GM21367 (cell line): ENCODE measurements around the gene PKNOX1.
"Not testable (repeated sequence)": the region's sequence is repeated elsewhere in the genome, so short reads cannot be mapped to it uniquely, and the experiment has no call there.

Source experiments
- ATAC-seq: cut with Tn5 transposase; IDR thresholded peaks from one replicate; pipeline ENCODE4 v1.9.1; 2021; ENCODE audit not compliant: unreplicated experiment

Gene PKNOX1

DNA sequence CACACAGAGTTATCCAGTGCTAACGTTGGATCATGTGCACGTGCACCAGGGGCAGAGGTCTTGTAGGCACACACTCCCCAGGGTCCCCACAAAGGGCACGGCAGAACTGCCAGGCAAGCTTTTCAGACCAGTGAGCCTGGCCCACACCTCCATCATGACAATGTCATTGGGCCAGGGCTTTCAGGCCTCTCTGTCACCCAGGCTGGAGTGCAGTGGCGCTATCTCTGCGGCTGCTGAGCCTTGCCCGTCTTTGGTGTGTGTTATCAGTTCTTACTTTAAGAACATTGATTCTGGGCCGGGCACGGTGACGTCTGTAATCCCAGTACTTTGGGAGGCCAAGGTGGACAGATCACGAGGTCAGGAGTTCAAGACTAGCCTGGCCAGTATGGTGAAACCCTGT lies 44.2 kb downstream of the PKNOX1 start:
- no peak for ATAC-seq

DNA sequence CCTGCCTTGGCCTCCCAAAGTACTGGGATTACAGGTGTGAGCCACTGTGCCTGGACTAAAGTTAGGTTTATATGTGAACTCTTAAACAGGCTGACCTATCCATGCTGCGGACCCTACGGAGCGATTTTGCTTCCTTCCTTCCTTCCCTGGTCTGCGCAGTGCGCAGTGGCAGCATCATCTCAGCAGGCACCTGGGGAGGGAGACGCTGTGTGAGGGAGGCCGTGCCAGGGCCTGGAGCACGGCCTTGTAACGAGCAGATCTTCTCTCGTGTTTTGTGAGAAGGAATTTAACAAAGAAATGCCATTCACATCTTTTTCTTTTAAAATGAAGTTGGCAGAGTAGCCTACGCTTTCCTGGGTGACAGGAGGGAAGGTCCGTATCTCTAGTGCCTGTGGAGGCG lies 45.8 kb downstream of the PKNOX1 start:
- no peak for ATAC-seq

DNA sequence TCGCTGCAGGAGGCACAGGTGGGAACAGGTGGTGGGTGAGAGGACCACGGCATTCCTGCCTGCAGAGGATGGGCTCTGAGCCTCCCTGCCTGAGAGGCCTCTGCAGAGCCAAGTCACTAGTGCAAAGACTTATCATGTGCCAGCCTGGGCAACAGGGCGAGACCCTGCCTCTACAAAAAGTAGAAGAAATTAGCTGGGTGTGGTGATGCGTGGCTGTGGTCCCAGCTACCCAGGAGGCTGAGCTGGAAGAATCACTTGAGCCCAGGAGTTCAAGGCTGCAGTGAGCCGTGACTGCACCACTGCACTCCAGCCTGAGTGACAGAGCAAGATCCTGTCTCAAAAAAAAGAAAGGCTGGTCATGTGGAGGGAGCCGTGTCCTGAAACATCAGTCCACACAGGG lies 46.4 kb downstream of the PKNOX1 start:
- ATAC-seq, result no peak

DNA sequence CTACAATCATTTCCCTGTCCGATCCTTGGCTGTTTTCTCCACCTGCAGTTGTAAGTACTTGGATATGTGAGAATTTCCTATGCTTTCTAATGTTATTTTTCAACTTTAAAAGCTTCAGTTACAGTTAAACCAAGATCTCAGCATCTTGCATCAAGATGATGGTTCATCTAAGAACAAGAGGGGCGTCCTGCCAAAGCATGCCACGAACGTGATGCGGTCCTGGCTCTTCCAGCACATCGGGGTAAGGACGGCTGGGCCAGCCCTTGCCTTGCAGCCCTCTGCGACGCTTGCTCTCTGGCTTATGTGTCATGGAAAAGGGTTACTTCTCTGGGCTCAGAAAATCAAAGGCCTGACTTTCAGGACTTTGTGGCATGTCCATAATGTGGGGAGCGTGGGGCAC lies 46.8 kb downstream of the PKNOX1 start:
- no peak for ATAC-seq

DNA sequence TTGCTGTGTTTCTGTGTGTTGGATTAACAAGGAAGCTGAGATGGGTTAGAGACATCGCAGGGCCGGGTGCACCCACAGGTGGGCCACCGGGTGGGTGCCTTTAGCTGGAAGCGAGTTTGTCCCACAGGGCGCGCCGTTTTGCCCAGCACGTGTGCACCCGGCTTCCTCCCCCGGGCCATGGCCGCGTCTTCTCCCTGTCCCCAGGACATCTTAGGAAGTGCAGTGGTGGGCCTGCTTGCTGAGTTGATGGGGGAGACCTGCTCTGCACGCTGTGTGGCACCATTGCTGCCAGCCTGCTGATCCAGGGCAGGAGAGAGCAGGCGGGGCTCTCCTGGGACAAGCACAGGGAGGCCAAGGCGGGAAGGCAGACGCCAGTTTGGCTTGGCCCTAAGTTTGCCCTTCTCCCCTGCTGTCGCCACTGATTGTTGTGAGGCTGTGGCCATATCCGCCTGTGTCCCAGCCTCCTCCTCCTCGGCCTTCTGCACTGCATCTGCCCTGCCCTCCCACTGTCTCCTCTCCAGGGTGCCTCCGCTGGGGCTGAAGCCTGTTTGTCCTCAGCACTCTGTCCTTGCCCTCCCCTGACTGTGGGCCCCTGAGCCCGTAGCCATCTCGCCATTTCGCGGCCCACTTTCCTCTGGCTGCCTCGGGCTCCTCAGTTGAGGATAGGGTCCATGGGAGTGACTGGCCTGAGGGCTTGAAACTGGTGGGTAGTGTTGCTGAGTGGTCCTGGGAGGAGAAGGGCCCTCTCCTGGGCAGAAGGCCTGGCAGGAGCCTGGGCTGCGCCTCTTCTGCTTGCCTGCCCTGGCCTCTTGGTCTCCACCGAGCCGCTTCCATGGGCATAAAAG lies 47.6 kb downstream of the PKNOX1 start:
- ATAC-seq, result no peak

DNA sequence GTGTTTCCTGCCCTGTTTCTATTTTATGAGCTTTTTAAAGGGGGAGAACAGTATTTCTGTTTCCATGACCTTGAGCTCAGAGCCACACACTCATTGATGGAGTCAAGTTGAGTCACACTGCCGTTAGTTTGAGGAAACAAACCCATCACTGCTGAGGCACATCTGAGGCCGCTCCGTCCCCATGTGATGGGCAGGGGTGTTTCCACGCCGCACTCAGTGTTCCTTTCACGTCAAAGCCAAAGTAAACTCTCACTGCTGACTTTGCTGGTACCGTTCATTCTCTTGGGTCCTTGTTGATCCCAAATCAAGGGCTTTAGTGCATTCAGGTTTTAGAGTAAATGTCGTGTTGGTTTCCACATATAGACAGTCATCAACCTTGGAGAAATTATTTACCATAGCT lies 48.8 kb downstream of the PKNOX1 start:
- no peak for ATAC-seq

DNA sequence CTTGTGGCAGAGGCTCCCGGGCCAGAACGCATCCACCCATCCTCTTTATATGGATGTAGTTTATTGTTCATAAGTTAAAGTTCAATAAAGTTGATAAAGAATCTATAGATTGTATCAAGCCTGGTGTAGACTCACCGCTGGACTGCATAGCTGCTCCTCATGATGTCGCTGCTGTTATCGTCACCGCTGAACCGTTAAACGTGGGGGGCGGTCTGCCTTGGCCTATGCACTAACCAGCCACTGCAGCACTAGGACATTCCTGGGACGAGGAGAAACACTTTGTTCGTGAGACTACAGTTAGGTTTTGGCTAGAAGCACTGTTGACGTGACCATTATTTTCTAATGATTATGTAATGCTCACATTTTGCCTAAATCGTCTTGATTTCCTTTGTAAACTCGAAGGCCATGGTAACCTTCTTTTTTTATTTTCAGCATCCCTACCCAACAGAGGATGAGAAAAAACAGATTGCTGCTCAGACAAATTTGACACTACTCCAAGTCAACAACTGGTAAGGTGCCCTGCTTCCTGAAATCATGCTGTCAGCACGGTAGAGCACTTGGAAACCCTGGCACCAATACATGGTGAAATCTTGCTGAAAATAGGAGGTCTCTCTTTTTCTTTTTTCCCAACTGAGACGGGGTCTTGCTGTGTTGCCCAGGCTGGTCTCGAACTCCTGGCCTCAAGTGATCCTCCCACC lies 50.2 kb downstream of the PKNOX1 start:
- ATAC-seq, result no peak

DNA sequence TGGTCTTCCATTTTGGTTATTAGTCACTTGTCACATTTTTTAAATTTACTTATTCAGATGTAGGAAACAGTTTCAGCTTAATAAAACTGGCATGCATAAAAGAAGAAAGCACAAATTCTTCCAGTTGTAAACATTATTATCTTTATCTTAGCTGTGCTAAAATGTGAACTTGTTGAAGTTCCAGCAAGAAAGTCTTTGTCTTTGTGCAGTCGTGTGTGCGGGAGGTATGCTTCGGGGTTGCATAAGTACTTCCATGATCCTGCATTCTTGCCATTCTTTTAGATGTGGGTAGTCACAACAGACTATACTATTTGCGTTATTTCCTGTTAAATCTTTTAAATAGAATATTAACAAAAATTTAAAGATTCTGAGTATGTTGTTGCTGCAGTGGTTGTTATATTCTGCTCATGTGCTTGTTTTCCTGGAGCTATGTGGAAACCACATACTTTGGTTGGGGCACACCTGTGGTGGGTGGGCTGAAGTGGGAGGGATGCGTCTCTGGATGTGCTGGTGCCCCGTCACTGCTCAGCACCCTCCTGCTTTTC lies 51.3 kb downstream of the PKNOX1 start:
- ATAC-seq, result no peak

DNA sequence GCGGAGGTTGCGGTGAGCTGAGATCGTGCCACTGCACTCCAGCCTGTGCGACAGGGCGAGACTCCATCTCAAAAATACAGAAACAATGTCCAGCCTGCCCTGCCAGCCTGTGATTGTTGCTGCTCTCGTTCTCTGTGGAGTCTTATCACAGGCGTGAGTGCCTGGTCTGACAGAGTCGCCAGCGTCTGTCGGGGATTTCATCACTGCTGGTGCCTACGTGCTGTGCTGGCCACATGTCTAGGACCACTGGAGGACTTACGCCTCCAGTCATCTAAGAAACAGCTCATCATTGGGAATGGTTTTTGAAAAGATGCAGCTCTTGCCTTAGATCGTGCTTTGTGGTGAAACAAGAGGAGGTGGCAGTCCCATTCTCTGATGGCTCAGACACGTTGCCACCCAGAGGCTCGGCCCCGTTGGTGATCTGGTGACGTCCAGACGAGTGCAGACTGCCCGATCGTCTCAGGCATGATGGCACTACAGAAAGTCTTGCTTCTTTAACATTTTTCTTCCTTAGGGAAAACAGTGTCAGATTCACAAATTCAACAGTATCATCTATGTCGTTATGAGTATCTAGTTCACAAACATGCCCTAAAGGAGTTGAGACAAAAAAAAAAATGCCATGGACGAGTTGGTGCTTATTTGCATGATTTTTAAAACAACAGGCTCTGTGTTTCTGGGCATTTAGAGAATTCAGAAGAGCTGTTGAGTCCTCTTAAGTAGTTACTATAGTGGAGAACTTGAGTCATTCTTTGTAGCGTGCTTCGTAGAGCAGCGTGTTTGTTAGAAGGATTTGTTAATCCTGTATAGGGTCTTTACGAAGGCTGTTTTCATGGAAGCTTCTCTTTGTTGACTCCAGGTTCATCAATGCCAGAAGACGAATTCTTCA lies 53.7 kb downstream of the PKNOX1 start:
- ATAC-seq, result no peak

DNA sequence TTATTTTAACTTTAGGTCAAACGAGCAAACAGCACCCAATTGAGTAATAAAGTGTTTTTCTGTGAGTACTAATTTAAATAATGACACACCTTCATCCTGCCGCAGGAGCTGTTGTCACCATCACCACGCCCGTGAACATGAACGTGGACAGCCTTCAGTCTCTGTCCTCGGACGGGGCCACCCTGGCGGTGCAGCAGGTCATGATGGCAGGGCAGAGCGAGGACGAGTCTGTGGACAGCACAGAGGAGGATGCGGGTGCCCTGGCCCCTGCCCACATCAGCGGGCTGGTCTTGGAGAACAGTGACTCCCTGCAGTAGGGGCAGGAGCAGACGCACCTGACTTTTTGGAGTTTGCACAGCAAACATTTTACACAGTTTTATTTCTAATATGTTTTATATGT lies 55.4 kb downstream of the PKNOX1 start:
- no peak for ATAC-seq

DNA sequence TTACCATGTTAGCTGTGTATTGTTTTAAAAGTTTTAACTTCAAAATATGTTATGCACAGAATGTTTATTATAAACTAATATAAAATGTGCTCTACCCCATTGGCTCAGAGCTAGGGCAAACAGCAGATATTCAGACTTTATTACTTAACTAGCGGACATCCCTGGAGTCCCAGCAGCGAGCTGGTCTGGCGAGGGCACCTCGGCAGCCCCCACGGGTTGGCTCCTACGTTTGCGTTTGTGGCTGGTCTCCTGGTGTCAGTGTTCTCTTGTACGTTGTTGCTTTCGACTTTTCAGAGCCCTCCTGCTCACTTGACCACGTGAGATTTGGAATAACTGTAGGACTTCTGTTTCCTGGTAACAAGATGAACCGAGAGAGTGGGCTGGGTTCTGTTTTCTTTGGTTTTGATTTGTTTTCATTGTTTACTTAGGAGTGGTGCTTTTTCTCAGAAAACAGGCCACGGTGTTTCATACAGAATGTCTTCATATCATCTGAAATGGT lies 56.8 kb downstream of the PKNOX1 start:
- ATAC-seq, result no peak

DNA sequence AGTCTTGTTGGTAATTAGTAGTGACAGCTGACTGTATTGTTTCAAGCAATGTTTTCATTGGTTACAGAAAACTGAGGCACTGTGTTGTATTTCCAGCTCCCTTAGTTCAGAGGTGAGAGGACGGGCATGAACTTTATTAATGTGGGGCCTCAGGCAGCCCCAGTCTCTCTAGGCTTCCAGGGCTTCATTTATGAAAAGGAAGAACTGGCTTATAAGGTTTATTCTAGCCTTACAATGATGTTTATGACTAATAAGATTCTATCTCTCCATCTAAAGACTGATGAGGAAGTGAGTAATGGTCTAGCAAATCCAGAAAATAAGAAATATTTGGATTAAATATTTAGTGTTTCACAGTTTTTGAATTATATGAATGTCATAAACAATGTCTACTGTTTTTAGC lies 59.7 kb downstream of the PKNOX1 start:
- ATAC-seq, result no peak

DNA sequence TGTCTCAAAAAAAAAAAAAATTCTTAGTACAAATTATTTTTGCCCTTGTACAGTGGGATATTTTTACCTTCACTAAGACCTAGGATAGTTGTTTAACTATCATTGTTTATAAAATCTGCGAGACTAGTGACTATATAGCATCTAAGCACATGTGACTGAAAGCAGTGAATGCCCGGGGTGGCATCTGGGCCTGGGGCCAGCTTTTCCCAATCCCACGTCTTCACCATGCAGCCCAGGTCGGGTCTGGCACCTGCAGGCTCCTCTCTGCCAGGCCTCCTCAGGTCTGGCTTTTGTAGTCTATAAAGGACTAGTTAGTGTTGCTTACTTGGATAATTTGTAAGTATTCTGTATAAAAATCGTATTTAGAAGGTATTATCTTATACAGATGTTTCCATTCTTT lies 60.5 kb downstream of the PKNOX1 start:
- no peak for ATAC-seq

DNA sequence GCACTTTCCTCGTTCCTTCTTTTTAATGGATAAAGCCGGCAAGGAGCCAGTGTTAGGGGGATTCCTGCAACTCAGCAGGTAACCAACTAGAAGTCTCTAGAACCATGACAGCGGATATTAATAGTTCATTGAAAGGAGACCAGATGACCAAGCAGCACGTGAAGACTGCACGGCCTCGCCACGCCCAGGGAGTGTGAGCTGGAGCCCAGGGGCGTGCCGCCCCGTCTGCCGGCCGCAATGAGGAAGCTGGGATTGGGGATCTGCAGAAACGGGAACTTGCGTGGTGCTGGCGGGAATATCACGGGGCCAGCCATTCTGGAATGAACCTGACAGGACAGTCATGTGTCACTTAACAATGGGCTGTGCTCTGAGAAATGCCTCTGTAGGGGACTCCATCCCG lies 62.5 kb downstream of the PKNOX1 start:
- not testable (repeated sequence) for ATAC-seq

DNA sequence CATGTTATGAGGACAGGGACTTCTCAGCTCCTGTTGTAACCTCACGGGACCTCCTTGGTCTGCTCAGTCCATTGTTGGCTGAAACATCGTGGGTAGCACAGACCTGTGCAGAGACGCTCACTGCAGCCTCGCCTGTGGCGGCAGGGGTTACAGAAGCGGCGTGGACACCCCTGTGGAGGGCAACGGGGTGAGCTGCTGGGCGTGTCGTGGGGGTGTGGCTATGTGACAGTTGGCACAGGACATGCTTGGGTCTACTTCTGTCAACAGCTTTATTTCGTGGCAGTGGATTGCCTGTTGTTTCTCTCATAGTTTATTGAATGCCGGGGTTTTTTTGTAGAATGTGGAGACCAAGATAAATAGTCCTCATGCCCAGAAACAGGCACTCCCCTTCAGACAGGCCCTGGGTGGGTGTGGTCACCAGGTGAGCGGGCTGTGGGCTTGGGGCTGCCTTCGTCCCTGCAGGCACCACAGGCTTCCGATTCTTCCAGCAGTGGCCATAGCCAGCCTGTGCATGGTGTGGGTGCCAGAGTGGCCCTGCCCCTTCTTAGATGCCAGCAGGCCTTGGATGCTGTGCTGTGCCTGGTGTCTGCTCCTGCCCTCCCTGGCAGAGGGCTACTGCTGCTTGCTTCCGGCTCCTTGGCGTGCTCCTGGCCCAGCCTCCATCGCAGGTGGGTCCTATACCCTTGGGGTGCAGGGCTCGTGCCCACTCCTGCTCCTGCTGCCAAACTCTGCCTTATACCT lies 63.7 kb downstream of the PKNOX1 start:
- not testable (repeated sequence) for ATAC-seq

DNA sequence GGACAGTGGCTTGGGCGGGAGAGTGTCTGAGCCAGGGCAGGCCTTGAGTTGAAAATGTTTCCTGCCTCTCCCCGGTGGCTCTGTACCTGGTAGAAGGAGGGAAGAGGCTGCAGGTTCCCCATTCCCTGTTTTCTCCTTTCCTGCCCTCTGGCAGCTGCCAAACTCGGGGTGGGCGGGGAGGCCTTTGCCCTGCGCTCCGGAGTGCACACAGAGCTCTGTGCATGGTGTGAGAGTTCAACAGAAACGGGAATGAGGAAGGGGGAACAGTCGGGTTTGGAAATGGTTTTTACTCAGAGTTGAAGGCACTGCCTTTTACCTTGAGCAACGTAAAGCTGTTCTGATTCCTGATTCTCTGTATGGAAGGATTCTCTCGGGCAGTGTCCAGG lies 64.3 kb downstream of the PKNOX1 start:
- ATAC-seq, result not testable (repeated sequence)

DNA sequence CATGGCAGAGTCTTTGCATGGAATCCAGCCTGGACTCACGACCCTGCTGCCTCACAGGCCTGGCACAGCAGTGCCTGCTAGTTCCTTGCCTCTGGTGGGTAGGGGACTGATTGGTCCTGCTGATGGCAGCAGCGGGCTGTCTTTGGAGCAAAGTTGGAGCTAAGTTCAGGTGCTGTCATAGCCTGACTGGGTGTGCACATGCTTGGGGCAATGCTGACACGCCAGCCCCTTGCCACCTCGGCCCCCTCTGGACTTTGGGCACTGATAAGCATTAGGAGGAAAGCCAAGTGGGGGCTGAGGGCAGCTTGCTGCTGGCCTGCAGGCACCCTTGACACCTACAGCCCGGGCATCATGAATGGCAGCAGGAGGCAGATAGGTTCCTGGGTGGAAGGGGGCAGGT lies 67.8 kb downstream of the PKNOX1 start:
- not testable (repeated sequence) for ATAC-seq

DNA sequence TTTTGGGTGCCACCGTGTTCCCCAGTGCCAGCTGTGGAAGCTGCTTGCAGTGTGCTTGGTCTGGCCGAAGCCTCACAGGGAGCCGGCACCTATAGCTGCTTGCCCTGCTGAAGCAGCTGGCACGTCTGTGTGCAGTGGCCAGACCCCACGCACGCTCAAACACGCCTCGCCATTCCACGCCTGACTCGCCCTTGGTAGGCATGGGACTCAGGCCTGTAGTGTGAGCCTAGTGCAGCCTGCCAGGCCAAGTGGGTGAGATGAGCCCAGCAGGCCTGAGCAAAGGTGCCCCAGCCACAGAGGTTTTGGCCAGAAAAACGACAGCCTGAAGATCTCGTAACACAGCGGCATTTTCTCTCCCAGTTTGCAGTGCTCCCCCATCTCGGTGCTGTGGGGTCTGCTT lies 68.9 kb downstream of the PKNOX1 start:
- not testable (repeated sequence) for ATAC-seq

DNA sequence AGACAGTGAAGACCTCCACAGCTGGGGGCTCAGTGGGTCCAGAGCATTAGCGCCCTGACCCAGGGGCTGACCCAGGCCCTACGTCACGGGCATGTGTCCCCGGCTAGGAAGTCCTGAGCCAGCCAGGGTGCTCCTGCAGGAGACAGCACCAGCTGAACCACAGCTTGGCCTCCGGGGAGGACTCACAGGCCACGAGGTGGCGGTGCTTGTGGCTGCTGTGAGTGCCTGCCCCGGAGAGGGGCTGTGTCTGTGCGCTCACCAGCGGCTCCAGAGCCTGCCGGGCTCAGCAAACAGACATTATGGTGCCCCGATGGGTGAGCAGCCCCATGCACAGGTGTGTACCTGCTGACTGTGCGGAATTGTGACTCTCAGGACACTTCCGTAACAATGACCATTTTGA lies 70.2 kb downstream of the PKNOX1 start:
- ATAC-seq, result not testable (repeated sequence)

DNA sequence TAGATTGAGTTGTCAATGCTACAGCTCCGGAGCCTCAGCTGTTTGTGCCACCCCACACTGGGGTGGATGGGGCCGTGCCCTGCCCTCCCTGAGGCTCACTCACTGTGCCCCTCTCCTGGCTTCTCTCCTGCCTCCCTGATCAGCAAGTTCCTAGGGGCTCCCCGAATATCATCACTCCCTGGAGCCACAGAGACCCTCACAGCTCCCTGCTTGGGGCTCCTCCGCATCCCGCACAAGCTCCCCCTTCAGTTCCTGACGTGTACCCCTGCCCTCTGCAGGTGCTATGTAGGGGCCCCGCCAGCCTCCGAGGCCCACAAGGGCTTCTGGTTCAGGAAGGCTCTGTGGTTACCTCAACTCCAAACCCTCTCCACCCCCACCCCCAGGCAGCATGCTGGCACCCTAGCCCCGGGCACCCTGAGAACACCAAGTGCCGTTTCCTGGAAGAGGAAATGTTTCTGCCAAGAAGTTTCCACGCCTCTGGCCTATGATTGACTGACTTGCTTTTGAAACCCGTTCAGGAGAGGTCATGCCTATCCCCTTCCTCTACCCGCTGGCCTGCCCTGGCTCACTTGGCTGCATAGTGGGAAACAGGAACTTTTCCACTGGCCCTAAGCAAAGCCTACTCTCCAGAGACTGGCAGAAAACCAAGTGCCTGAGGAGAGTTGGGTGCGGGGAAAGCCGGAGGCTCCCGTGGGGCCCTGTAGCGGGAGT lies 71.0 kb downstream of the PKNOX1 start:
- not testable (repeated sequence) for ATAC-seq
